ENCODE results near the gene RPTOR. TPM values are rescaled to one million over a fixed set of nuclear protein-coding genes. Genes with fewer than 3 reads are reported as not detected.

RPTOR gene
- total RNA-seq, 1 donor = 30.0 TPM

DNA sequence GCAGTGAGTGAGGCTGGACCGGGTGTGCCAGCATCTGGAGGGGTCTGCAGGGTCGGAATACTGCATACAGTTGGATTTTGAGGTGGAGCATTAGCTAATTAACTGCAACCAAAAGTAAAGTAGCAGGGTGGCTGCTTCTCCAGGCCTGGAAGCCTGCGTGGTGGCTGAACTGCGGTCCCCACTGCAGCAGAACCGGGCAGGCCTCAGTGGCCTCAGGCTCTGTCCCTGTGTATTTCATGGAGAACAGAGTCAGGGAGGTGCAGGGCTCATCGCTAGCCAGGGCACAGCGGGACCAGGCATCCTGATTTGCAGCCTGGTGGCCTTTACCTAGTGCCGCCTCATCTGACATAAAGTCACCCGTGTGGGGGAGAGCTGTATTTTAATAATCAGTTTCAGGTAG is 131.9 kb downstream of the RPTOR start:
- TF ChIP-seq, protein P1, sequence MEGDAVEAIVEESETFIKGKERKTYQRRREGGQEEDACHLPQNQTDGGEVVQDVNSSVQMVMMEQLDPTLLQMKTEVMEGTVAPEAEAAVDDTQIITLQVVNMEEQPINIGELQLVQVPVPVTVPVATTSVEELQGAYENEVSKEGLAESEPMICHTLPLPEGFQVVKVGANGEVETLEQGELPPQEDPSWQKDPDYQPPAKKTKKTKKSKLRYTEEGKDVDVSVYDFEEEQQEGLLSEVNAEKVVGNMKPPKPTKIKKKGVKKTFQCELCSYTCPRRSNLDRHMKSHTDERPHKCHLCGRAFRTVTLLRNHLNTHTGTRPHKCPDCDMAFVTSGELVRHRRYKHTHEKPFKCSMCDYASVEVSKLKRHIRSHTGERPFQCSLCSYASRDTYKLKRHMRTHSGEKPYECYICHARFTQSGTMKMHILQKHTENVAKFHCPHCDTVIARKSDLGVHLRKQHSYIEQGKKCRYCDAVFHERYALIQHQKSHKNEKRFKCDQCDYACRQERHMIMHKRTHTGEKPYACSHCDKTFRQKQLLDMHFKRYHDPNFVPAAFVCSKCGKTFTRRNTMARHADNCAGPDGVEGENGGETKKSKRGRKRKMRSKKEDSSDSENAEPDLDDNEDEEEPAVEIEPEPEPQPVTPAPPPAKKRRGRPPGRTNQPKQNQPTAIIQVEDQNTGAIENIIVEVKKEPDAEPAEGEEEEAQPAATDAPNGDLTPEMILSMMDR (IDR thresholded peaks at IDR 0.05; ENCODE audit: insufficient read depth, low read length) = no peak
- DNase-seq (ENCODE audit: low read depth) = no peak
- no peak overlapping the region for H3K4me3 ChIP-seq (ENCODE audit: low read depth, low read length)

DNA sequence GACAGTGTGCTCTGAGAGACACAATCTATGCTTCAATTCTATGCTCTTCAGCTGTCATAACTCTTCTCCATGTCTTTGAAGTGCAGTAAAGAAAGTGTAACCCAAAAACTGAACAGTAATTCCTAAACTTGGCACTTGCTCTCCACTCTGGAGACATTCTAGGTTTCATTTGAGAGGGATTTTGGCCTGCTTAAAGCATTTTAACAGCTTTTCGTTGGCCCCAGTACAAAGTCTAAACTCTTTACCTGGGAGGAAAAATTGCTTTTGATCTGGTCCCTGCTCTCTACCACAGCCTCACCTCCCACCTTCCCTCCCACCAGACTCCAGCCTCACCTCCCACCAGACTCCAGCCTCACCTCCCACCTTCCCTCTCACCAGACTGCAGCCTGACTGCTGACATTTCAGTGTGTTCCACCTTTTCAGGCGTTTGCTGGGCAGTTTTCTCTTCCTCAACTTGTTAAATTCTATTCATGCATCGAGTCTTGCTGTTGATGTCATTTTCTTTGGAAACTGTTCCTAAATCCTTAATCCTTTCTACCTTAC is 132.6 kb downstream of the RPTOR start:
- H3K4me3 ChIP-seq (ENCODE audit: low read depth, low read length) = no peak overlapping the region
- no peak for DNase-seq (ENCODE audit: low read depth)
- TF ChIP-seq, protein P1 (IDR thresholded peaks at IDR 0.05; ENCODE audit: insufficient read depth, low read length) = no peak

DNA sequence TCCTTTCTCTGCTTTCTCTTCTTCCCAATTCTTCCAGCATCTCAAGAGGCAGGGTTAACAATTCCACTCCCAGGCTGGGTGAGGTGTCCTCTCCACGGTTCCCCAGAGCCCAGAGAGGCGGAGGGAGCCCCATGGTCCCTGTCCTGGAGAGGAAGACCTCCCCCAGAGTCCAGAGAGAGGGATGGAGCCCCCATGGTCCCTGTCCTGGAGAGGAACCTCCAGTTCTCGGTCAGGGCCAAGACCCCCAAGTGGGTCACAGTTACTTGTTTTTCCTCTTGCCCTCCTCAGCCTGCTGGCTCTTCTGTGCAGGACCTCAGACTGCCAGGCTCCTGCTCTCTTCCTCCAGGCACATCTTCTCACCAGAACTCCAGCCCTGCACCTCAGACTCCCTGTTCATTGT is 135.2 kb downstream of the RPTOR start:
- H3K4me3 ChIP-seq (ENCODE audit: low read depth, low read length) = no peak overlapping the region
- TF ChIP-seq, protein P1 (IDR thresholded peaks at IDR 0.05; ENCODE audit: insufficient read depth, low read length) = no peak
- no peak for DNase-seq (ENCODE audit: low read depth)

DNA sequence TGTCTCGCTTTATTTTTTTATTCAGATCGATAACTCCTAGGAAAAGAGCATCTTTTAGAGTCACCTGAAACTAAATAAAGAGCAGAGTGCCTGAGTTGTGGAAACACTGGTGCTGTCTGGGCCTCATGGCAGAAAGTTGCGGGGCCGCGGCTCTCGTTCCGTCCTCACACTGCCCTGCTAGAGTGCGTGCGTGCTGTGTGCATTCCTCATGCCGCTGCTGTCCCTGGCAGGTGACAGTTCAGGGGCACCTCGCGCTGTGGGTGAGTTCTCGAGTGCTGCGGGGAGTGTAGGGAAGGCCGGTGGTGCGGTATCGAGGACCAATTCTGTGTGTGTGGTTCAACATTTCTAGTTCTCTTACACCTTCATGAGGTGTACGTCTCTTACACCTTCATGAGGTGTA is 136.6 kb downstream of the RPTOR start:
- no peak overlapping the region for H3K4me3 ChIP-seq (ENCODE audit: low read depth, low read length)

DNA sequence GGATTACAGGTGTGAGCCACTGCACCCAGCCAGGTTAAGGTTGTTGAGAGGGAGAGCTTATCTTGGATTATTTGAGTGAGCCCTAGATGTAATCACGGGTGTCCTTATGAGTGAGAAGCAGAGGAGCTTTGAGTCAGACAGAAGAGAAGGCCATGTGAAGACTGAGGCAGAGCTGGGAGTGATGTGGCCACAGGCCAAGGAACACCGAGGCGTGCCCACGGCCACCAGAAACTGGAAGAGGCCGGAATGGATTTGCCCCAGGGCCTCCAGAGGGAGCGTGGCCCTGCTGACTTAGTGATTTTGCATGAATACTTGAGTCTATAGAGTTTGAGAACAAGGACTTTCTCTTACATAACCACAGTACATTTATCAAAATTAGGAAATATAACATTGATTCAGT is 137.7 kb downstream of the RPTOR start:
- no peak for DNase-seq (ENCODE audit: low read depth)
- no peak overlapping the region for H3K4me3 ChIP-seq (ENCODE audit: low read depth, low read length)
- TF ChIP-seq, protein P1 (IDR thresholded peaks at IDR 0.05; ENCODE audit: insufficient read depth, low read length) = no peak

More for the DNA sequence above, 136.6 kb downstream of the RPTOR start:
- TF ChIP-seq, protein P1 (IDR thresholded peaks at IDR 0.05; ENCODE audit: insufficient read depth, low read length) = no peak
- no peak for DNase-seq (ENCODE audit: low read depth)

DNA sequence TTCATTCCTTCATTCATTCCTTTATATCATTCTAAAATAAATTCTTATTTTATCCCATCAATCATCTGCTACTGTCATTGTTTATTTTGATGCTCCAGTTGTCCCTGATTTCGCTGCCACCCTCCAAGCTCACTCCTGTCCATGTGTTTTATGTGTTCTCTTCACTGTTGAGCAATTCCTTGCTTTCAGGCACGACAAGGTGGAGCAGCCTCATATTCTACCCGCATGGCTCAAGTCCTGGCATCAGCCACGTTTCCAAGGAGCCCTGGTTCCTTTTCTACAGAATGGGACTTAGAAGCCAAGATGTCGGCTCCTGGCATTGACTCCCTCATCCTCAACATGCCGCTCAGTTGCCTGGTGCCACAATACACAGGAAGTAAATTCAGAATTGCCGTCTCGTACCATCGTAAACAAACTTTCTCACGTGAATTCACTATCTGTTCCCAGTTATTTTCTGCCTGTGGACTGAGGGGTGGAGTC is 139.0 kb downstream of the RPTOR start:
- no peak overlapping the region for H3K4me3 ChIP-seq (ENCODE audit: low read depth, low read length)
- DNase-seq (ENCODE audit: low read depth) = no peak
- TF ChIP-seq, protein P1 (IDR thresholded peaks at IDR 0.05; ENCODE audit: insufficient read depth, low read length) = no peak

DNA sequence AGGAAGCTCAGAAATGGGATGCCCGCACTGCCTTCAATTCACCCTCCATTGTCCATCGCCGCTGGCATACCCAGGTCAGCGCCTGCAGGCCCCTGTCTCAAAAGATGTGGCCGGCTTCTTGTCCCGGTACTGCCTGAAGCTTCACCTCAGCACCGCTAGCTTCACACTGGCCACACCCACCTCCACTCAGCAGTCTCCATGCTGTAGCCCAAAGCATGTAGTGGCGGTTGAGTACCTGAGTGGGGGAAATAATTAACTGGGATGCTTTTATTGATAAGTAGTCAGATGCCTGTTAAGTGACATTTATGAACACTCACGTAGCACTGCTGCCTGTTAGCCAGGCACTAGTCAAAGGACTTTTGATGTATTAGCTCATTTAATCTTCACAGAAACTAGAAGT is 143.2 kb downstream of the RPTOR start:
- H3K4me3 ChIP-seq (ENCODE audit: low read depth, low read length) = no peak overlapping the region
- TF ChIP-seq, protein P1 (IDR thresholded peaks at IDR 0.05; ENCODE audit: insufficient read depth, low read length) = no peak
- DNase-seq (ENCODE audit: low read depth) = no peak

All from fibroblast of the aortic adventitia (primary cell).